GM20000 (cell line): ENCODE results near the gene KDM4B.
"Not testable (repeated sequence)": the region's sequence is repeated elsewhere in the genome, so short reads cannot be mapped to it uniquely, and the experiment has no call there.

Experiments used
- DNase-seq: peaks from one replicate; pipeline ENCODE4 v3.0.0; 2012; ENCODE audit warnings: low spot score
- CTCF ChIP-seq: IDR thresholded peaks from 2 replicates; pipeline ENCODE4 v1.5.1; 2012; ENCODE audit warnings: mild to moderate bottlenecking, control low read depth; ENCODE audit errors: extremely low read depth, missing control alignments

KDM4B gene

DNA sequence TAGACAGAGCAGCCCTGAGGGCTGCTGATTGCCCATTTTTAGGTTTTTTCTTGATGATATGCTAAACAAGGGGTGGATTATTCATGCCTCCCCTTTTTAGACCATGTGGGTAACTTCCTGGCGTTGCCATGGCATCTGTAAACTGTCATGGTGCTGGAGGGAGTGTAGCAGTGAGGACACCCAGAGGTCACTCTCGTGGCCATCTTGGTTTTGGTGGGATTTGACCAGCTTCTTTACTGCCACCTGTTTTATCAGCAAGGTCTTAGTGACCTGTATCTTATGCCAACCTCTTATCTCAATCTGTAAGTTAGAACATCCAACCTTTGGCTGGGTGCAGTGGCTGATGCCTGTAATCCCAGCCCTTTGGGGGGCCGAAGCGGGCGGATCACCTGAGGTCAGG lies 223.7 kb downstream of the KDM4B start:
- no peak for DNase-seq
- TF ChIP-seq CTCF = no peak

DNA sequence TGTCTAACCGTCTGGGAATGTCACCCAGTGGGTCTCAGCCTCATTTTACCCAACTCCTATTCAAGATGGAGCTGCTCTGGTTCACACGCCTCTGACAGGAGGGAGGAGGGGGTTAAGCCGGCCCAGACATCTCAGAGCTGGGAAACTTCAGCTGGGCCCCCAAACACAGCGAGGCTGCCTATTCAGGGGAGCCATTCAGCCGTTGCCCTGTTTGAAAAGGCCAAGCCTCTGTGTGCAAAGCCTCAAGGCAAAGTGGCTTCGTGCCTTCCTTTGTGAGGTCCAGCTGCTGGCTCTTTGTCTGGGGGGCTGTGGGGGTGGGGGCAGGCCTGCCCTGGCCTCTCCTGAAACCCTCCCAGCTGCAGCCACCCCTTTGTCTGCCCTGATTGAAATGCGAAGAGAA lies 224.3 kb downstream of the KDM4B start:
- no peak for DNase-seq
- TF ChIP-seq CTCF = no peak

- no peak for DNase-seq
- no peak for TF ChIP-seq CTCF
These were observed 225.7 kb downstream of the KDM4B start for GRCh38 chr19:5194641-5195040.

- not testable (repeated sequence) for DNase-seq
These were observed 226.7 kb downstream of the KDM4B start for GRCh38 chr19:5195587-5195986.

GRCh38 chr19:5196832-5197231 lies 227.9 kb downstream of the KDM4B start:
- DNase-seq = no peak
- no peak for TF ChIP-seq CTCF

DNA sequence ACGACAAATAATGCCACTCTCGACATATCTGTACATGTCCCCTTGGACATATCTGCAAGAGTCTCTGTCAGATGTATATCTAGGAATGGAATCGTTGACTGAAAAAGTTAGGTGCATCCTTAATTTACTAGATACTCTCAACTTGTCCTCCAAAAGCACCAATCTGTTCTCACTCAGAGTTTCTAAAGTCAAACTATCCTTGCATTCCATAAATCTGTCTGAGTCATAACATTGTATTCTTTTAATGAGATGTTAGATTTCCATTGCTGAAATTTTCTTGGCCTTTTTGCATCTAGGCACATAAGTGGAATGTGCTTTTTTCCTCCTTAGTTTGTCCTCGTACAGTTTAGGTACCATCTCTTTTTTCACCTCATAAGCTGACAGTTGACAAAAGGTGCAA lies 231.9 kb downstream of the KDM4B start:
- TF ChIP-seq CTCF = no peak
- DNase-seq = no peak

DNA sequence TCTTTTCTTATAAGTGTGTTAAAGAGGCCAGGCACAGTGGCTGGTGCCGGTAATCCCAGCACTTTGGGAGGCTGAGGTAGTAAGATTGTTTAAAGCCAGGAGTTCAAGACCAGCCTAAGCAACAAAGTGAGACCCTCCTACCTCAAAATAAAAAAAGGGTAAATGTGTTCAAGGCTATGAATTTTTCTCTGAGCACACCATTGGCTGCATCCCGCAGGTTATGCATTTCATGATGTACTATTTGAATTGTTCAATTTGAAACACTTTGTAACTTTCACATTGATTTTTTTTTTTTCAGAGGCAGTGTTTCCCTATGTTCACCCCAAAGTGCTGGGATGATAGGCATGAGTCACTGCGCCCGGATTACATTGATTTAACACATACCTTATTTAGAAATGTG lies 233.6 kb downstream of the KDM4B start:
- no peak for DNase-seq
- no peak for TF ChIP-seq CTCF
